GM12878 (cell line): ENCODE data around the gene RGS1. TPM values are rescaled to one million over a fixed set of nuclear protein-coding genes. Genes with fewer than 3 reads are reported as not detected.

Experiments used
- ATAC-seq: fragments of 200-7000 bp; cut with Tn5 transposase; 3 replicates; pipeline ENCODE4 v1.9.1; 2020; ENCODE audit warnings: mild to moderate bottlenecking, moderate library complexity
- BruUV-seq: library from RNA; stranded (reverse); fragments of 400-500 nt; replicated peaks from 2 replicates; lab custom pipeline; 2021; lab: Mats Ljungman, UMichigan
- CTCF ChIA-PET: fragments of 300-600 bp; sonication (Branson Sonifier 250); formaldehyde crosslinking; extraction: SDS; loops from one replicate; lab custom pipeline; 2021; ENCODE audit warnings: inconsistent platforms; lab: Yijun Ruan, JAX
- POLR2A ChIA-PET: fragments of 350-600 bp; formaldehyde crosslinking; extraction: SDS; loops from one replicate; lab custom pipeline; 2021; ENCODE audit warnings: inconsistent platforms; lab: Charles Lee
- RAD21 ChIA-PET: fragments of 300-600 bp; sonication (Branson Sonifier 250); formaldehyde crosslinking; loops from one replicate; lab custom pipeline; 2023; ENCODE audit warnings: antibody characterized with exemption; ENCODE audit not compliant: unreplicated experiment; lab: Charles Lee
- SMC1A ChIA-PET: fragments of 300-600 bp; sonication (Branson Sonifier 250); formaldehyde crosslinking; loops from one replicate; lab custom pipeline; 2023; ENCODE audit not compliant: unreplicated experiment, uncharacterized antibody; lab: Charles Lee
- DNase-seq: peaks from one replicate; pipeline ENCODE4 v3.0.0-alpha.2; 2011; ENCODE audit warnings: low read depth, low spot score
- FAIRE-seq: peaks from 3 replicates; lab custom pipeline; 2011; peaks lifted over from hg19 to GRCh38; lab: Jason Lieb, UNC
- H2AFZ ChIP-seq: 2 replicates; pipeline ENCODE4 v1.6.0; 2011; ENCODE audit warnings: low read depth, low read length, control low read depth; ENCODE audit not compliant: control insufficient read depth
- H3K27ac ChIP-seq: 2 replicates; pipeline ENCODE4 v1.5.1; 2011; ENCODE audit warnings: control low read depth; ENCODE audit not compliant: control insufficient read depth, insufficient read depth
- H3K27me3 ChIP-seq, 2 experiments: replicated peaks in 1 of 2; 2 replicates each; pipeline versions ENCODE4 v1.6.0 to v1.6.1; 2011; ENCODE audit warnings: low read length in 1 of 2; ENCODE audit not compliant: control insufficient read depth in 2 of 2, insufficient read depth in 2 of 2
- H3K36me3 ChIP-seq, 2 experiments: 2 replicates each; pipeline ENCODE4 v1.5.1; 2011; ENCODE audit warnings: low read length in 1 of 2; ENCODE audit not compliant: control insufficient read depth in 2 of 2, insufficient read depth in 2 of 2
- H3K4me1 ChIP-seq: 2 replicates; pipeline ENCODE4 v1.6.1; 2011; ENCODE audit warnings: mild to moderate bottlenecking, low read length, moderate library complexity, mixed read lengths; ENCODE audit not compliant: control insufficient read depth, insufficient read depth
- H3K4me2 ChIP-seq: 2 replicates; pipeline ENCODE4 v1.6.0; 2011; ENCODE audit warnings: control low read depth; ENCODE audit not compliant: control insufficient read depth, insufficient read depth
- H3K4me3 ChIP-seq: fragments of 200-600 bp; sonication (generic); 2 replicates; pipeline ENCODE4 v1.5.1; 2016
- H3K79me2 ChIP-seq: 2 replicates; pipeline ENCODE4 v1.6.0; 2011; ENCODE audit warnings: low read length; ENCODE audit not compliant: control insufficient read depth, insufficient read depth
- H3K9ac ChIP-seq: 2 replicates; pipeline ENCODE4 v1.8.0; 2011; ENCODE audit warnings: low read length, control low read depth, mixed read lengths; ENCODE audit not compliant: control insufficient read depth, insufficient read depth
- H3K9me3 ChIP-seq: replicated peaks from 3 replicates; pipeline ENCODE4 v1.5.1; 2011; ENCODE audit warnings: mild to moderate bottlenecking, low read length; ENCODE audit not compliant: control insufficient read depth, insufficient read depth
- H4K20me1 ChIP-seq: 2 replicates; pipeline ENCODE4 v1.6.0; 2011; ENCODE audit not compliant: control insufficient read depth, insufficient read depth
- HDGF ChIP-seq: fragments of 450-650 bp; IDR thresholded peaks from 2 replicates; pipeline ENCODE4 v1.6.1; 2016; ENCODE audit warnings: antibody characterized with exemption
- WGBS: methylation state at CpG from one replicate; pipeline ENCODE4 v1.1.6; 2016; ENCODE audit warnings: low lambda C conversion rate; ENCODE audit not compliant: insufficient replicate concordance, insufficient coverage; ENCODE audit errors: missing lambda C conversion rate; 5-methylcytosine and 5-hydroxymethylcytosine counted together
- in situ Hi-C: fragments of 300-500 bp; cut with MboI; formaldehyde crosslinking; loops from 9 replicates; pipeline ENCODE4 v1.14.3; 2018; ENCODE audit warnings: mixed read lengths
- intact Hi-C: fragments of 100-400 bp; cut with micrococcal nuclease; formaldehyde crosslinking; loops from one replicate; pipeline ENCODE4 v1.14.2; 2022; ENCODE audit not compliant: unreplicated experiment
- polyA plus RNA-seq, 11 experiments: library from polyadenylated mRNA; depleted of rRNA in 4 of 11; unstranded in 6 of 11; stranded (reverse) in 5 of 11; fragments of >200 nt; fragmentation: Nextera tagmentation in 4 of 11; fragmentation: Illumina TruSeq in 1 of 11; extraction: Ambion mirVana in 4 of 11; extraction: Trizol in 1 of 11; gene quantifications; 1 replicate in 1 of 11; 2 replicates in 10 of 11; pipeline versions ENCODE4 v1.2.1 to v1.2.3, GENCODE V29; 2011 to 2016; ENCODE audit warnings: inconsistent platforms in 2 of 11, missing spikeins in 2 of 11, low read depth in 1 of 11
- total RNA-seq, 4 experiments: library from RNA; depleted of rRNA in 3 of 4; stranded (reverse); fragments of >200 nt in 3 of 4; fragmentation: Illumina TruSeq in 1 of 4; extraction: Trizol in 1 of 4; gene quantifications; 2 replicates each; pipeline versions ENCODE4 v1.2.1 to v1.2.3, GENCODE V29; 2013 to 2021
- TF ChIP-seq, protein P1 (sequence below): fragments of 450-650 bp; IDR thresholded peaks from 2 replicates; pipeline ENCODE4 v1.6.1; 2017; ENCODE audit warnings: mild to moderate bottlenecking, moderate library complexity

The RGS1 gene
- total and polyA plus RNA-seq, 10 of the 15 experiments (the other 5 are each of a cell fraction or from before 2014, with no cell fraction given), result 20.7 to 882 (median 45.9) TPM

DNA sequence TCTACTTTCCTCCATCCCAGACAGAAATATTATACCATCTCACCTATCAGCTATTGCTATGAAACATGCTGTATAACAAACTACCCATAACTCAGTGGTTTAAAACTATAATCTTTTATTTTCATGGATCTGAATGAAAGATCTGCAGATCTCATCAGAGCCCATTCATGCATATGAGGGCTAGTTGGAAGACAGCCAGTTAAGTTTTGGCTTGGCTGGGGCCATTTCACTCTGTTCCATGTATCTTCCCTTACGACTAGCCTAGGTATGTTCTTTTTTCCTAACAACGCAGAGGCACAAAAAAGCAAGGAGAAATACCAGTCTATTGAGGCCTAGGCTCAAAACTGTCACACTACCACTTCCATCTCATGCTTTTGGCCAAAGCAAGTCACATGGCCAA, 28.1 kb upstream of the RGS1 start:
- Histone ChIP-seq H2AFZ (no peak overlapping the region), H3K27me3 (no peaks in the 10 kb centered on the region), H3K4me3 (no peak overlapping the region), H4K20me1 (no peaks in the 10 kb centered on the region), H3K9ac (no peak overlapping the region), H3K79me2 (no peaks in the 10 kb centered on the region; the same call in 1 of the 2 replicates), H3K27ac (no peak overlapping the region), H3K4me1 (peaks cover 59% of the 10 kb centered on the region), H3K36me3 (no peaks in the 10 kb centered on the region), H3K4me2 (no peak overlapping the region), H3K9me3 (no peaks in the 10 kb centered on the region)
- FAIRE-seq, result no peak
- ChIA-PET RAD21 (interaction anchor here (0.9 to 9.4 kb wide), 8 partner anchors 11 to 63 kb away, joined by 3 to 288 read pairs (median 27); no protein-coding TSS in a partner anchor), POLR2A (interaction anchor here (1.4 to 9.7 kb wide), 4 partner anchors 11 to 31 kb away, joined by 4 to 170 read pairs (median 18); partner anchors contain the start of gene RGS1), CTCF (interaction anchor here (1.0 to 3.3 kb wide), 3 partner anchors 27 to 63 kb away, joined by 3 to 16 read pairs (median 4); no protein-coding TSS in a partner anchor), SMC1A (interaction anchor here (0.6 to 9.4 kb wide), 10 partner anchors 11 to 69 kb away, joined by 3 to 268 read pairs (median 29); partner anchors contain the start of gene RGS1)
- DNase-seq, result no peak
- in situ Hi-C loops (no loop called here), intact Hi-C loops (no loop called here)
- no peak for ATAC-seq
- TF ChIP-seq, protein P1, sequence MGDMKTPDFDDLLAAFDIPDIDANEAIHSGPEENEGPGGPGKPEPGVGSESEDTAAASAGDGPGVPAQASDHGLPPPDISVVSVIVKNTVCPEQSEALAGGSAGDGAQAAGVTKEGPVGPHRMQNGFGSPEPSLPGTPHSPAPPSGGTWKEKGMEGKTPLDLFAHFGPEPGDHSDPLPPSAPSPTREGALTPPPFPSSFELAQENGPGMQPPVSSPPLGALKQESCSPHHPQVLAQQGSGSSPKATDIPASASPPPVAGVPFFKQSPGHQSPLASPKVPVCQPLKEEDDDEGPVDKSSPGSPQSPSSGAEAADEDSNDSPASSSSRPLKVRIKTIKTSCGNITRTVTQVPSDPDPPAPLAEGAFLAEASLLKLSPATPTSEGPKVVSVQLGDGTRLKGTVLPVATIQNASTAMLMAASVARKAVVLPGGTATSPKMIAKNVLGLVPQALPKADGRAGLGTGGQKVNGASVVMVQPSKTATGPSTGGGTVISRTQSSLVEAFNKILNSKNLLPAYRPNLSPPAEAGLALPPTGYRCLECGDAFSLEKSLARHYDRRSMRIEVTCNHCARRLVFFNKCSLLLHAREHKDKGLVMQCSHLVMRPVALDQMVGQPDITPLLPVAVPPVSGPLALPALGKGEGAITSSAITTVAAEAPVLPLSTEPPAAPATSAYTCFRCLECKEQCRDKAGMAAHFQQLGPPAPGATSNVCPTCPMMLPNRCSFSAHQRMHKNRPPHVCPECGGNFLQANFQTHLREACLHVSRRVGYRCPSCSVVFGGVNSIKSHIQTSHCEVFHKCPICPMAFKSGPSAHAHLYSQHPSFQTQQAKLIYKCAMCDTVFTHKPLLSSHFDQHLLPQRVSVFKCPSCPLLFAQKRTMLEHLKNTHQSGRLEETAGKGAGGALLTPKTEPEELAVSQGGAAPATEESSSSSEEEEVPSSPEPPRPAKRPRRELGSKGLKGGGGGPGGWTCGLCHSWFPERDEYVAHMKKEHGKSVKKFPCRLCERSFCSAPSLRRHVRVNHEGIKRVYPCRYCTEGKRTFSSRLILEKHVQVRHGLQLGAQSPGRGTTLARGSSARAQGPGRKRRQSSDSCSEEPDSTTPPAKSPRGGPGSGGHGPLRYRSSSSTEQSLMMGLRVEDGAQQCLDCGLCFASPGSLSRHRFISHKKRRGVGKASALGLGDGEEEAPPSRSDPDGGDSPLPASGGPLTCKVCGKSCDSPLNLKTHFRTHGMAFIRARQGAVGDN, result peak; percentile 49; the same call in 1 of the 2 replicates
- TF ChIP-seq HDGF, result no peak
- 96% methylated on average over 2 of the region's 2 CpGs for WGBS
- no TSS peak for BruUV-seq
